LoVo (cell line): Measurements from ENCODE around the gene RSPH4A.
A peak's percentile ranks its signal among the peaks of the same experiment; 100 is the strongest.
"Not testable (repeated sequence)": the region's sequence is repeated elsewhere in the genome, so short reads cannot be mapped to it uniquely, and the experiment has no call there.

Experiments used
- DNase-seq: peaks from one replicate; pipeline ENCODE4 v3.0.0-alpha.2; 2016; ENCODE audit warnings: low spot score

The RSPH4A gene

DNA sequence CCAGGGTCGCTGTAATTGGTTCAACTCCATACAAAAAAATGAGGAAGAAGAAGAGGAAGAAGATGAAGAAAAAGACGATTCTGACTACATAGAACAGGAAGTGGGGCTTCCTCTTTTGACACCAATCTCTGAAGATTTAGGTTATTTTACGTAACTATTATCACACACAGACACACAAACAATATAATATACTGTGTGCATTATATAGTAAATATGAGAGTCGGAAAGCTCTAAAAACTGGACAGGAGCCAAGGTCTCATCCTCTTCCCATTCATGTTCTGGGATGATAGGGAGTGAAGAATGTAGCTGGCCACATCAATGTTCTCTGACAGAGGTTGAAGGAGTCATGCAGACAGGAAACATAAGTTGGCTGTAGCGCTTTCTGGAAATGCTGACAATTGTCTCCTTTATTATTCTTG lies 13.3 kb downstream of the RSPH4A start:
- DNase-seq, result no peak

DNA sequence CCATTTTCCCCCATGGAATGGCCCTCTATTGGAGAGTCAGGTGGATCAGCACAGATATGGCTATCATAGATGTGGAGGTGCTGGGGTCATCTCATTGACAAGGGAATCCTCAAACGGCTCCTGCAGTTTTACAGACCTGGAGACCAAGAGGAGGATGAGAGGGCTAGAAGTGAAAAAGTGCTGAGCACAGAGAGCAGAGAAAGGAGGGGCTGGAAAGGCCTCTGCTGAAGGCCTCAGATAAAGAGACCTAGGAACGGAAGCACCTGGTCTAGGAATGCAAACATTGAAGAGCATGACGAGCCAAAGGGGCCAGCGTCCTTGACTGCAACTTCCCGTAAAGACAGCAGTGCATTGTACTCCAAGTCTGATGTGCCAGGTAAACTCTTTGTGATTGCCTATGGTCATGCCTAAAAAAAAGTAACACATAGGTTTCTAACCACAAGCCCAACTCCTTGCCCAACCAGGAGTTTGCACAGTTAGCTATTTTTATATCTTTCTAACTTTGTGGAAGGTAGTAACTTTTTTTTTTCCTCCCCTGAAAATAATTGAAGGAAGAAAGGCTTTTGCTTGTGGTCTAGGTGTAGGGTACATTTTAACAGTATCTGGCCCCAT lies 15.2 kb downstream of the RSPH4A start:
- no peak for DNase-seq

DNA sequence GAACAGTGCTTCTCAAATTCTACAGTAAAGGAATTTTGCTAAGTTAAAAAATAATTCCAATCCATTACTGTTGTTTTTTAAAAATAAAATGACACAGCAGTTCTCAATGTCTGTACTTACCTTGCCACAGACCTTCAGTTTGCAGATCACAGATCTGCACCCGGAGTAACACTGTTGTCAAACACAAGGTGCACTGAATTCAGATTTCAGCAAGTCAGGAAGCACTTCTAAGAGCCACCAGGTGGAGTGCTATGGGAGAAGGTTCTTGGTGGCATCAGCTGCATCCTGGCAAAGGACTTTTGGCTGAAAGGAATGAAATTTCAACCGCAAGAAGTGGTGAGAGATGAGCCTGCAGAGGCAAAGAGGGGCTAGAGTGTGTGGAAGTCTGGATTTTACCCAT lies 17.4 kb downstream of the RSPH4A start:
- DNase-seq, result no peak

DNA sequence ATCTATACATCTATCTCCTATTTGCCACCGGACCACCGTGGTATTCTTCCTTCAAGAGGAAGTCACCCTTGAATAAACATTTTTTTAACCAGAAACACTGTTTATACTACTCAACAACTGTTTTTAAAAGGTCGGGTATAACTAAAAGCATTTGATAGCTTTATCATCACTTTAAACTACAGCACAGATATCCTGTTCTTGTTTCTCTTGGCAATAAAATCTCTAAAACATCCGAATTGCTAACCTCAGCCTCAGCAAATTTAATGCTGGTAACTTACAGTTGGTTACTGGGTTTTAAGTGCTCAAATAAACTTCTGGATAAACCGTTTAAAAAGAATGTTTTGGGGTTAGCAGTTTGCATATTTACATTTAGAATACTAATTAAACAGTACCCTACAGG lies 31.9 kb downstream of the RSPH4A start:
- no peak for DNase-seq

DNA sequence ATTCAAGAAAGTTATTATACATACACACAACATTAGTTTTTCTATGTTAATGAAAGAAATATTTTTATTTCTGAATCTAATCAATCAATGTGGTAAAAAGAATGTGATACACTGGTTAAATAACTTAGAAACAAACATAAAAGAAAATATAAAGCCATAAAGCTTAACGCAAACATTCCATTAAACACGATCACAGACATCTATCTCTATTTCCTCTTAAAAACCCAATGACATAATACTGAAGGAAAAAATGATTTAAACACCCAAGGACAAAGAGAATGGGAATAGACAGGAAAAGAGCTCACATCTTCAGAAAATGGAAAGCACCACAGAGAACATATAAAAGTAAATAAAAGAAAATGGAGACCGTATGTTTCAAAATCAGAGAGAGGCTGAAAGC lies 32.9 kb downstream of the RSPH4A start:
- DNase-seq, result no peak

DNA sequence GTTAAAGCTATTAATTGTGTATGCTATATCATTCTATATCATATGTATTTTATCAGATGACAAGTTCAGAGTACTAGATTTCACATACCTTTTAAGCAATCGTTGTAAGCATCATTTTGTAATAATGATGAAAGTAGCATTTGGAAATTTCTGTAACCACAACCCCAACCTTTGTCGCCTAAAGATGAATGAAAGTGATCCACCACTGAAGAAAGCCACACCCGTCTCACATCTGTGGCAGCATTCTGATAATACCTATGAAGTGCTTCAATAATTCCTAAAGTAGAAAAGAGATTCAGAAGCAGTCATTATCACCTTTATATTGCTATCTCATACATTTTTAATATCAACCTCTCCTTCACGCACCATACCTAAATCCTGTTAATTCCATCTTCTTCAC lies 35.6 kb downstream of the RSPH4A start:
- DNase-seq, result no peak

DNA sequence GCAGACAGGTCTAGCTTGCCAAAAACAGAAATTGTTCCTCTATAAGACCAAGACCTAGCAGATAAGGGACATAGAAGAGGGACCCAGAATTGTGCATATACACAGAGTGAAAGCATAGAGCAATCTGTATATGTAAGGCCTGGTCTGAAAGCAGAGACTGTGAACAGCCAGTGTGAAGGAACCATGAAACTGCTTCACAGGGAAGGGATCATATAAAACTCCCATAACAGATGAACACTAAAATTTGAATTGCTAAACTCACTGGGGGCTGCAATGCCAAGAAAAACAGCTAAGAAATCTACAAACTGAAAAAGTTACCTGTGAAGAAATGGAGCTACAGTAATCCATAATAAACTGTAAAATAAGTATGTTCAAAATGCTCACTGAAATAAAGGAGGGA lies 45.3 kb downstream of the RSPH4A start:
- DNase-seq, result no peak

DNA sequence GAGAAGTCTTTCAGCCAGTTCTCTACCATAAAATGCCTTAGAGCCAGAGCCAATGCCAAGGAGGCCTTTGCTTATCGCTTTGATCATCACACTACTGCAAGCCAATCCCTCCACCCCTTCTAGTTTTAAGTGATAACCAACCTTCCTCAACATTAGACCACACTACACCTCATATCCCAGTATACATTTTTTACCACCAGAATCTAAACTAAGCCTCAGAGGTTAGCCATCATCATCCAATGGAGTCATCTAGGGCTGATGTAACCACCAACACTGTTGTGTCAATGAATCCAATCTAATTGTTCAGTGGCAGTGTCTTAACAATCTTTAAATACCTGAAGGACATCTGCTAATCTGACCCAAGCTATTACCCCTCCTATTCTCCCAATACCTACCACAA lies 45.9 kb downstream of the RSPH4A start:
- DNase-seq, result no peak

DNA sequence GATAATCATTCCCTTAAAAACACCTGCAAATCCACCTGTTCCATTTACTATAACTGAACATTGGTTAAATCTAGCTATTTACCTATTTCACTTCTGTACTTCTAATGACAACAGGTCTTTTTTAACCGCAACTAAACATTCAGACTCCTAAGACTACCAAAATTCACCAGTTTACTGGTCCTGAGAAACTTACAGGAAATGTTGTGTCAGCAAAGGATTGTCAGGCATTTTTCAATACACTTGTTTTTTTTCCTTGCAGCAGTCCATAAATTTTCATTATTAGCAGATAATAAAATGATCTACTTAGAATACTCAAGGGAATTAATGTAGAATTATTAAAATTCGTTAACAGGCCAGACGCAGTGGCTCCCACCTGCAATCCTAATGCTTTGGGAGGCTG lies 47.0 kb downstream of the RSPH4A start:
- no peak for DNase-seq

DNA sequence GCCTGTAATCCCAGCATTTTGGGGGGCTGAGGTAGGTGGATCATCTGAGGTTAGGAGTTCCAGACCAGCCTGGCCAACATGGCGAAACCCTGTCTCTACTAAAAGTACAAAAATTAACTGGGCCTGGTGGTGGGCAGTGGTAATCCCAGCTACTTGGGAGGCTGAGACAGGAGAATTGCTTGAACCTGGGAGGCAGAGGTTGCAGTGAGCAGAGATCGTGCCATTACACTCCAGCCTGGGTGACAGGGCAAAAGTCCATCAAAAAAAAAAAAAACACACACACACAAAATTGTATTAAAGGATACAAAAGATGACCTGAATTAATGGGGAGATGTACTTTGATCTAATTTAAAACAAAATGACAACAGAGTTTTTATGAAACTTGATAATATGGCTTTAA lies 47.9 kb downstream of the RSPH4A start:
- DNase-seq, result not testable (repeated sequence)

DNA sequence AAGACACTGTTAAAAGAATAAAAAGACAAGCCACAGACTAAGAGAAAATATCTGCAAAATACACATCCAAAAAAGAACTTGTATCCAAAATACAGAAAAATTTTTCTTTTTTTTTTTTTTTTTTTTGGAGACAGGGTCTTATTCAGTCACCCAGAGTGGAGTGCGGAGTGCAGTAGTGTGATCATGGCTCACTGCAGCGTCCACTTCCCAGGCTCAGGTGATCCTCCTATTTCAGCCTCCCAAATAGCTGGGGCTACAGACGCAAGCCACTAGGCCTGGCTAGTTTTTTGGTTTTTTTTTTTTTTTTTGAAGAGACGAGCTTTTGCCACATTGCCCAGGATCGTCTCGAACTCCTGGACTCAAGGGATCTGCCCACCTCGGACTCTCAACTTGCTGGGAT lies 49.2 kb downstream of the RSPH4A start:
- no peak for DNase-seq

DNA sequence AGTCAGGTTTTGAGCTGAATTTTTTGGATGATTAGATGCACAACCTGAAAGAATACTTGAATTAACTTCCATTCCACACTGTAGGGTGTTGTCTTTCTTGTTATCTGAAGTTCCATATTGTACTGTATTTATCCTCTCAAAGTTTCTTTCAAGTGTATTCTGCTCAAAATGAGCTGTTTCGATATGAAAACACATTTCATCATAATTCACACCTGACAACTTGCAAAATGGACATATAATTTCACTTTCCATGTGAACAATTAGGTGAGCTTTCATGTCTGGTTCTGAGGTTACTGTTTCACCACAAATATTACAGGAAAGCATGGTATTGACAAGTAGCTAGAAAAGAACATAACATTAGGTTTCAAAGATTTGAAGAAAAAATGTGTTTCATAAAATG lies 50.6 kb downstream of the RSPH4A start:
- no peak for DNase-seq

DNA sequence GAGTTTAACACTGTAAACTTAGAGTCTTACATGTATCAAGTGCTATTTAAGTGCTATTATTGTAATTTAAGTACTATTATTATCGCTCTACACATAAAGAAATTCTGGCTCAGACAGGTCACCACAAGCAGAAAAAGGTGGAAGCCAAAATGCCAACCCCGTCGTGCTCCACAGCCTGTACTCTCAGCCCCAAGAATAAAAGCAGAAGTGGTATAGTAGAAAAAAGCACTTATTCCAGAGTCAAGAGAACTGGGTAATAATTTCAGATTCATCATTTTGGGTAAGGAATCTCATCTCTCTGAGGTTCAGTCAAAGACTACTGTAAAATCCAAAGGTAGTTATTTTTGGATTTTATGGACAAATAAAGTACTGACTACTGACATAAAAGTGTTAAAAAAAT lies 51.3 kb downstream of the RSPH4A start:
- no peak for DNase-seq

DNA sequence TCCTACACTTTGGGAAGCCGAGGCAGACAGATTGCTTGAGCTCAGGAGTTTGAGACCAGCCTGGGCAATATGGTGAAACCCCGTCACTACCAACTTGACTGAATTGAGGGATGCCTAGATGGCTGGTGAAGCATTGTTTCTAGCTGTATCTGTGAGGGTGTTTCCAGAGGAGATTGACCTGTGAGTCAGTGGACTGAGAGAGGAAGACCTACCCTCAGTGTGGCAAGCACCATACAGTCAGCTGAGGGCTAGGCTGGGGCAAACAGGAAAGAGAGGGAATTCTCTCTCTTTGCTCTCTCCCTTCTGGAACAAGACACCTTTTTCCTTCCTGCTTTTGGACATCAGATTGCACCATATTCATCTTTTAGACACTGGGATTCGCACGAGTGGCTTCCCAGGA lies 56.0 kb downstream of the RSPH4A start:
- DNase-seq, result no peak

DNA sequence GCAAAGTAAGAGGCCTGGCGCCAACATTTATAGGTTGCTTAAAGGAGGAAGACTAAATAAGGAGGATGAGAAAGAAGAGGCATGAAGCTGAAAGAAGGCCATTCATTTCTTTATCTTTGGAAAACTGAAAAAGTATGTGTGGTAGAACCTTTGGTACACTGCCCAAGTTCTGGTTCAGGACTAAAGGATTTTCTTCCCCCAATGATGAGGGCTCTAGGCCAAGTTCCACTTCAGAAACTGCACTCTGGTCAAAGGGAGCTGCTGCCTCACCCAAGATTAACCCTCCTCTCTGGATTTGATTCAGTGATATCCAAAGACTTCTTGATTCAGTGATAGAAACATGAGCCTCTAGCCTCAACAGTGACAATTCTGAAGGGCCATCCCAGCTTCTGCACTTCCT lies 59.7 kb downstream of the RSPH4A start:
- no peak for DNase-seq

DNA sequence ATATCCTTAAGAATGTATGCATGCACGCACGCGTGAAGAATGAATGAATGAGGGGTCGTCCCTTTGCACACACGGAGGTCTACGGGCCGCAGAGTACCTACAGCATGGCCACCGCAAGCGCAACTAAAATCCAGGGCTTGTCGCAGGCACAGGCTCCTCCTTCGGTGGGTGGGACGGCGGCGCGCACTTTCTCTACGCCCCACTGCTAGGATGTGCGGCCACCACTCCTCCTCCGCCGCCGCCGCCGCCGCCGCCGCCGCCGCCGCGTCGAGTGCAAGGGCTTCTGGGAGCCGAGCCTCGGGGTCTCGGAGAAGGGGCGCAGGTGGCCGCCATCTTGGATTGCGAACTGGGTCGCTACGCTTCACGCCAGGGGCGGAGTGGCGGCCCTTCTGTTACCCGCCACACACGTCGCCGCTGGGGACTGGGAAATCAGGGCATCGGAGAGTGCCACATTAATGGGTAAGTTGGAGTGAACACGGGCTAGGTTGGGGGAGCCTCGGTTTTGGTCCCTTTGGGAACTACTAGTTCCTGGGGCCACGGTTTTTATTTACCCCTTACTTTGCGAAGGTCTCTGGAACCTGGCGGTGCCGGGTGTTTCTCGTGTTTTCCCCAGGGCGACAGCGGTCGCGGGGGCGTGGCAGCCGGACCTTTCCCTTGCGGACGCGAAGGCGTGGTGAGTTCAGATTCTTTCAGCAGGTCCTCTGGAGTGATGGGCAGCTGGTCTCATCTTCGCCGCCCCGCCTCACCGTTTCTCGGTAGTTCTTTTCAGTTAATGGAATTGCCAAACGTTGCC lies 64.8 kb downstream of the RSPH4A start, which contains the start of gene KPNA5:
TSS of gene KPNA5 (plus strand) at position 332 of the 793 bp plus-strand sequence. CDS start at position 456, 124 bp downstream.
- peak; percentile 90 for DNase-seq

DNA sequence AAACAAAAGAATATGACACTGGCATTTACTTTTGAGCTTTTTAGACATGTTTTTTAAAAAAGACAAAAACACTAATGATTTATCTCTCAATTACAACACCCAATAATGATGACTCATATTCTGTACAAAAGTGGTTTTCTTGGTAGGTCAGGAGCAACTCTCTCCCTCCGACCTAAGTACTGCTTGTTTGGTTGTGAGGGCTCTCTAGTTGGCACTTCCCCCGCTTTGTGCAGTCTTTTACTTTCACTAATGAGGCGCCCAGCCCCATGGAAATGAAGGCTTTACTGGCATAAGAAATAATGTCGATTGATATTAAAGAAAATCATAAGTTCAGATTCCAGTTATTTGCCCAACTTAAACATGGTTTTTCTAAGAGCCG lies 66.0 kb downstream of the RSPH4A start:
- DNase-seq, result no peak
